ENCODE measurements around the gene NDUFA7.

GRCh38 chr19:8321986-8322637 is 937 bp upstream of the NDUFA7 start:
- no peak for TF ChIP-seq CSDC2 (CRISPR knock-in tag; IDR thresholded peaks at IDR 0.05)
- TF ChIP-seq TSHZ2 (CRISPR knock-in tag; IDR thresholded peaks at IDR 0.05): no peak
- TF ChIP-seq TCF4 (CRISPR knock-in tag; IDR thresholded peaks at IDR 0.05; ENCODE audit: borderline replicate concordance): no peak
- TF ChIP-seq RARB (CRISPR knock-in tag; IDR thresholded peaks at IDR 0.05): no peak
- no peak for TF ChIP-seq ZFP30 (CRISPR knock-in tag; IDR thresholded peaks at IDR 0.05)
- no peak for TF ChIP-seq ZFP3 (CRISPR knock-in tag; IDR thresholded peaks at IDR 0.05)
- no peak for TF ChIP-seq PATZ1 (CRISPR knock-in tag; IDR thresholded peaks at IDR 0.05; ENCODE audit: borderline replicate concordance)
- no peak for TF ChIP-seq ARNTL (CRISPR knock-in tag; IDR thresholded peaks at IDR 0.05; ENCODE audit: borderline replicate concordance, low read depth)
- no peak for TF ChIP-seq POU6F1 (CRISPR knock-in tag; IDR thresholded peaks at IDR 0.05; ENCODE audit: borderline replicate concordance, low read depth)
- no peak for TF ChIP-seq SNAI2 (CRISPR knock-in tag; IDR thresholded peaks at IDR 0.05)
- TF ChIP-seq TOX (CRISPR knock-in tag; IDR thresholded peaks at IDR 0.05; ENCODE audit: borderline replicate concordance): no peak
- TF ChIP-seq ZNF70 (CRISPR knock-in tag; IDR thresholded peaks at IDR 0.05): no peak

Measured in SK-N-SH treated with all-trans-retinoic acid at 6 μM for 48 hours (cell line).